ENCODE data around the gene PLEKHG4B. TPM values are rescaled to one million over a fixed set of nuclear protein-coding genes. Genes with fewer than 3 reads are reported as not detected.
"Not testable (repeated sequence)": the region's sequence is repeated elsewhere in the genome, so short reads cannot be mapped to it uniquely, and the experiment has no call there.

Gene PLEKHG4B
- total and polyA plus RNA-seq, 10 donors, result under 0.01 to 0.51 (median 0.20) TPM; not detected in 2

DNA sequence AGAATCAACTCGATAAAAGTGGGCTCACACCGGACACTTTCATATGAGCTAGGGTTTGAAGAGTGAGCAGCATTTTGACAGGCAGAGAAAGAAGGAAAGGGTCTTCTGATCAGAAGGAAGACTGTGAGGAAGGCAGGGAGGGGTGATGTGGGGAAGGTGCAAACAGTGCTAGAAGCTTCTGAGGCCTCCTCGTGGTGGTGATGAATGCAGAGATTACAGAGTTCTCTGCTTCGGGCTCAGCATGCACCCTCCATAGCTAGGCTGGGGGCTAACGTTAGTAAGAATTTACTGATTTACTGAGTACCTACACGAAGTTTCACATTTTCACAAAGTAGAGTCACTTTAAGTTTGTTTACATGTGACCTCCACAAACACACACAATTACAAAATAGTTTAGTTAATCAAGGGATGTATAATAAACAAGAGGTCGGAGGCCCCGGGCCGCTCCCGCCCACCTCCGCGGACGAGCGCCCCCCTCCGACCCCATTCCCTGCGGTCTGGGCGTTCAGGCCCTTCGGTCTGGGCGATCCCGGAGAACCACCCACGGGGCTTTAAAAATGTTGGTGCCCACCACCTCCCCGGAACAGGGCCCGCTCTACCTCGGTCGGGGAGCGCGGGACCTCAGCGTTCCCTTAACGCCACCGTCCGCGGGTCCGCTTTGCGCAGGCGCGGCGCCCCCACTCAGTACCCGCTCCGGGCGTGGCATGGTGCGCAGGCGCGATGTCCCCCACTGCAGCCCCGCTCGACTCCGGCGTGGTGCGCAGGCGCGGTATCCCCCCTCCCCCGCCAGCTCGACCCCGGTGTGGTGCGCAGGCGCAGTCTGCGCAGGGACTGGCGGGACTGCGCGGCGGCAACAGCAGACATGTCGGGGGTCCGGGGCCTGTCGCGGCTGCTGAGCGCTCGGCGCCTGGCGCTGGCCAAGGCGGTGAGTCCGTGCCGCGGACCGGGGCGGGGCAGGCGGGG, 125.8 kb downstream of the PLEKHG4B start, which contains the start of the genes CCDC127 and SDHA:
TSS of gene CCDC127 (minus strand) at position 660 of the 963 bp plus-strand sequence. CDS start 1,304 bp downstream, outside the sequence.
TSS of gene SDHA (plus strand) at position 827 of the 963 bp plus-strand sequence. CDS start at position 863, 36 bp downstream.
- peaks cover 0 to 24% (median 5%) of the 10 kb centered on the region in 6 donors for H3K36me3 ChIP-seq
- peak; percentile 98 for DNase-seq
- TF ChIP-seq POLR2A (IDR thresholded peaks at IDR 0.05) (peak in 2 of 3 donors; percentile 62 to 91), POLR2AphosphoS5 (IDR thresholded peaks at IDR 0.05) (peak; percentile 97 to 99 (median 99))
- TF ChIP-seq, protein P1, sequence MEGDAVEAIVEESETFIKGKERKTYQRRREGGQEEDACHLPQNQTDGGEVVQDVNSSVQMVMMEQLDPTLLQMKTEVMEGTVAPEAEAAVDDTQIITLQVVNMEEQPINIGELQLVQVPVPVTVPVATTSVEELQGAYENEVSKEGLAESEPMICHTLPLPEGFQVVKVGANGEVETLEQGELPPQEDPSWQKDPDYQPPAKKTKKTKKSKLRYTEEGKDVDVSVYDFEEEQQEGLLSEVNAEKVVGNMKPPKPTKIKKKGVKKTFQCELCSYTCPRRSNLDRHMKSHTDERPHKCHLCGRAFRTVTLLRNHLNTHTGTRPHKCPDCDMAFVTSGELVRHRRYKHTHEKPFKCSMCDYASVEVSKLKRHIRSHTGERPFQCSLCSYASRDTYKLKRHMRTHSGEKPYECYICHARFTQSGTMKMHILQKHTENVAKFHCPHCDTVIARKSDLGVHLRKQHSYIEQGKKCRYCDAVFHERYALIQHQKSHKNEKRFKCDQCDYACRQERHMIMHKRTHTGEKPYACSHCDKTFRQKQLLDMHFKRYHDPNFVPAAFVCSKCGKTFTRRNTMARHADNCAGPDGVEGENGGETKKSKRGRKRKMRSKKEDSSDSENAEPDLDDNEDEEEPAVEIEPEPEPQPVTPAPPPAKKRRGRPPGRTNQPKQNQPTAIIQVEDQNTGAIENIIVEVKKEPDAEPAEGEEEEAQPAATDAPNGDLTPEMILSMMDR (IDR thresholded peaks at IDR 0.05 in 8 of 11, conservative IDR thresholded peaks at IDR 0.05 in 3 of 11), result peak in 7 of 11 experiments; percentile 10 to 37 (median 17)
- peak within 1 kb of the TSS; percentile 90 to 97 (median 92) for H3K27ac ChIP-seq
- H3K27me3 ChIP-seq (replicated peaks in 1 of 7); intact Hi-C loops (cut with DNase I; ENCODE audit: low total_unique reads); H3K9me3 ChIP-seq: not testable (repeated sequence)
- H3K4me1 ChIP-seq, result peaks cover 14 to 78% (median 54%) of the 10 kb centered on the region in 6 donors
- peak within 1 kb of the TSS; percentile 82 to 98 (median 88) for H3K4me3 ChIP-seq
- WGBS, 5 donors, result 1 to 2% (median 1%) methylated on average over 49 to 75 of the region's 75 CpGs

DNA sequence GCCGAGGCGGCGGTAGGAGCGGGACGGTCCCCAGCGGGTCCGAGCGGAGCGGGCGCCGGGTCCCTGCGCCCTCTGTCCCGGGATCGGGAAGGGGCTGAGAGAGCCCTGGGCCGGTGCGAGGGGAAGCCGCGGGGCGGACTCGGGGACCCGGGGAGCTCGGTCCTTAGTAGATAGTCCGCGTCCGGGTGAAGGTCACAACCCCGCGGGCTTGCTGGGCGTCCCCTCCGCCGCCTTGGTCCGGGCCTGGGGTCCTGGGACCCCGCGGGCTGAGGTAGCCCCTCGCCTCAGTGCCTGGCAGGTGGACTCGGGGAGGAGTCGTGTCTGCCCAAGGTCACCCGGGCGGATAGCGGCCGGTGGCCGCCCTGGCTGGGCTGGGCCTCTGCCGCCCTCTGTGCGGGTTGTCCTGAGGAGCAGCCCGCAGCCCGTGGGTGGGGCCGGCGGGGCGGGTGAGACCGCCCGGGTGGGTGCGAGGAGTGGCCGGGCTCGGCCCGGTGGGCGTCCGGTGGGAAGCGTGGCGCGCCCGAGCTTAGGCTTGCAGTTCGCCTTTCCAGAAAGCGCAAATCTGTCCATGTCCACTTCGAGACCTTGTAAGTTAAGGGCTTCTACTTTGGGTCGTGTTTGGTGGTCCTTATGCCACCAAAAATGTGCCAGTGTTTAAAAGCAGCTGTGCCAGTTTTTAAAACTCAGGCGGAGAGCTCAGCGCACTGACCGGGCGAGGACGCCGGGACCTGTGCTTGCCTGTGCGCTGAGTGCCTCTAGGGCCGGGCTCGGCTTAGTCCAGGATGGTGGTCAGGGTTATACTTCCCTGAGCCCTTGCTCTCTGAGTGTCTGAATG, 126.7 kb downstream of the PLEKHG4B start:
- peak; percentile 91 for DNase-seq
- 0 to 1% (median 0%) methylated on average over 25 to 73 of the region's 73 CpGs for WGBS, 5 donors

DNA sequence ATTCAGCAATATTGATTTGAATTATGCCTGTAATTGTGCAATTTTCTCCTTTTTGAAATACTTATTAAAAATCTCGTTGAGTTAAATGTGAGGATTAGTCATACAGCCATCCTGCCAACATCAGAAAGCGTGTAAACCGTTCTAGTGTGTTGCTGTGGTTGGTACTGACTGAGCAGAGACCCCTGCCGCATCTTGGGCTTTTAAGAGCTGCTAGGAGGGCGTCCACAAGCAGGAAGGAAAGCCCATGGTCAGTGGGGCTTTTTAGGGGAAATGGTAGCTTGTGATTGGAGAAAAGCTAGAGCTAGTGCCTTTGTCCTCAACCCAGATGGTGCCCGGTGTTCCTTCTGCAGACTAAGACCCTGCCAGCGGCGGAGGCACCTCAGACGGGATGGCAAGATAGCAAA, 127.5 kb downstream of the PLEKHG4B start:
- intact Hi-C loops (cut with DNase I; ENCODE audit: low total_unique reads), result no loop called here
- Histone ChIP-seq H3K4me1 (peaks cover 20 to 79% (median 65%) of the 10 kb centered on the region in 6 donors), H3K4me3 (peak overlapping the region; percentile 82 to 98 (median 88)), H3K27me3 (replicated peaks in 1 of 7) (no peaks in the 10 kb centered on the region), H3K36me3 (peaks cover 2 to 18% (median 7%) of the 10 kb centered on the region in 6 donors), H3K27ac (peak overlapping the region; percentile 78 to 97 (median 92)), H3K9me3 (no peaks in the 10 kb centered on the region)
- TF ChIP-seq POLR2A (IDR thresholded peaks at IDR 0.05), result no peak
- TF ChIP-seq, protein P1 (IDR thresholded peaks at IDR 0.05 in 8 of 11, conservative IDR thresholded peaks at IDR 0.05 in 3 of 11), result no peak
- no peak for TF ChIP-seq POLR2AphosphoS5 (IDR thresholded peaks at IDR 0.05)
- DNase-seq, result no peak
- WGBS, 5 donors, result 0 to 3% (median 3%) methylated on average over 9 of the region's 9 CpGs

More for the DNA sequence above, 126.7 kb downstream of the PLEKHG4B start:
- H3K27me3 ChIP-seq (replicated peaks in 1 of 7), result no peaks in the 10 kb centered on the region
- H3K27ac ChIP-seq, result peak overlapping the region; percentile 90 to 97 (median 92)
- intact Hi-C loops (cut with DNase I; ENCODE audit: low total_unique reads), result no loop called here
- H3K36me3 ChIP-seq, result peaks cover 0 to 18% (median 3%) of the 10 kb centered on the region in 6 donors
- peaks cover 20 to 83% (median 63%) of the 10 kb centered on the region in 6 donors for H3K4me1 ChIP-seq
- TF ChIP-seq POLR2A (IDR thresholded peaks at IDR 0.05) (no peak), POLR2AphosphoS5 (IDR thresholded peaks at IDR 0.05) (no peak)
- TF ChIP-seq, protein P1 (IDR thresholded peaks at IDR 0.05 in 8 of 11, conservative IDR thresholded peaks at IDR 0.05 in 3 of 11), result no peak
- no peaks in the 10 kb centered on the region for H3K9me3 ChIP-seq
- peak overlapping the region; percentile 82 to 98 (median 88) for H3K4me3 ChIP-seq

Measured in spleen (tissue), 11 donors.